NT2/D1 (cell line): ENCODE results near the gene DUSP28.

Experiments used
- SUZ12 ChIP-seq: IDR thresholded peaks from 2 replicates; pipeline ENCODE4 v1.6.1; 2011; ENCODE audit not compliant: insufficient read length, insufficient read depth; ENCODE audit errors: extremely low read depth
- YY1 ChIP-seq: IDR thresholded peaks from 2 replicates; pipeline ENCODE4 v1.6.1; 2011; ENCODE audit not compliant: insufficient read length, insufficient read depth
- ZNF274 ChIP-seq: IDR thresholded peaks from 2 replicates; pipeline ENCODE4 v1.6.1; 2011; ENCODE audit warnings: mild to moderate bottlenecking, low read depth, low read length

DNA sequence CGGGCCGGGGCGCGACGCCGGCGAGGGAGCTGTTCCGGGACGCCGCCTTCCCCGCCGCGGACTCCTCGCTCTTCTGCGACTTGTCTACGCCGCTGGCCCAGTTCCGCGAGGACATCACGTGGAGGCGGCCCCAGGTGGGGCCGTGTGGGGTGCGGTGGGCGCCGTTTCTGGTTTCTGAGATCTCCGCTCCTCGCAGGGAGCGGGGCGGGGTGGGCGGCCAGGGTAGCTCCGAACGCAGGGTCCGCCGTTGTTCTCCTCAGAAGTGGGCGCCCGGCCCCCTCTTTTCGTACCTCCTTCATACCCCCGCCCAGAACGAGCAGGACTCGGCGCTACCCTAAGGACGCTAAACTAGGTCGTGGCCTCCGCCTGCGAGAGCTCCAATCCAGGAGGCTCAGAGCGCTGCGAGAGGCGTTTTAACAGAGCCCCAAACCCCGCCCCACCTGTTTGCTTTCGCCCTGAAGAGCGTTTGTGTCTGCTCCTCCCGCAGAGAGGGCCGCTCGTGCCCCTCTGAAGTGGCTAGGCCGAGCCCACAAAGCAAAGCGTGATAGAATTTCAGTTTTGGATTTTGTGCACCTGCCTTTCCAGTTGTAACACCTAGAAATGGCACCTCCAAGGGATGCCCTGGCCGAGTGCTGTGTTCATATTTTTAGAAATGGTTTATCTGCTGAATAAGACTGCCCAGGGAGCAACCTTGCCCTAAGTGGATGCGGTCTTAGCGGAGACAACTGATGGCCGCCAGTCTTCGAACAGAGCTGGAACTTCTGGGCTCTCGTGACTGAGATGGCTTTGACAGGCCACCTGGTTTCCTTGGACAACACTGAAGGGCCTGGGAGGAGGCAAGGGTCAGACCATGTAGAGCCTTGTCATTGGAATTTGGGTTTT lies 27.0 kb downstream of the DUSP28 start:
- no peak for TF ChIP-seq ZNF274
- no peak for TF ChIP-seq YY1
- no peak for TF ChIP-seq SUZ12
